ENCODE results near the gene DOK4.
"Not testable (repeated sequence)": the region's sequence is repeated elsewhere in the genome, so short reads cannot be mapped to it uniquely, and the experiment has no call there.

Gene DOK4

GRCh38 chr16:57502048-57502775 is 15.9 kb upstream of the DOK4 start:
- DNase-seq (ENCODE audit: low read depth in 2 of 2), result no peak

- no peak for DNase-seq (ENCODE audit: low read depth in 2 of 2)
These were observed 15.2 kb upstream of the DOK4 start for GRCh38 chr16:57501492-57501891.

GRCh38 chr16:57500578-57501111 is 14.4 kb upstream of the DOK4 start:
- no peak for DNase-seq (ENCODE audit: low read depth in 2 of 2)

- not testable (repeated sequence) for DNase-seq (ENCODE audit: low read depth in 2 of 2)
These were observed 13.6 kb upstream of the DOK4 start for GRCh38 chr16:57499941-57500340.

- DNase-seq (ENCODE audit: low read depth in 2 of 2), result no peak
These were observed 11.7 kb upstream of the DOK4 start for GRCh38 chr16:57498031-57498430.

- no peak for DNase-seq (ENCODE audit: low read depth in 2 of 2)
These were observed 10.8 kb upstream of the DOK4 start for GRCh38 chr16:57497121-57497520.

GRCh38 chr16:57493767-57494166 is 7.5 kb upstream of the DOK4 start:
- no peak for DNase-seq (ENCODE audit: low read depth in 2 of 2)

- no peak for DNase-seq (ENCODE audit: low read depth in 2 of 2)
These were observed 2.9 kb upstream of the DOK4 start for GRCh38 chr16:57489229-57489628.

- DNase-seq (ENCODE audit: low read depth in 2 of 2), result no peak
These were observed 853 bp upstream of the DOK4 start for GRCh38 chr16:57486858-57487834.

- no peak for DNase-seq (ENCODE audit: low read depth in 2 of 2)
These were observed 990 bp downstream of the DOK4 start for GRCh38 chr16:57485091-57485915.

- no peak for DNase-seq (ENCODE audit: low read depth in 2 of 2)
These were observed 1.7 kb downstream of the DOK4 start for GRCh38 chr16:57484515-57485005.

GRCh38 chr16:57483725-57484514 is 2.4 kb downstream of the DOK4 start:
- DNase-seq (ENCODE audit: low read depth in 2 of 2), result no peak

- DNase-seq (ENCODE audit: low read depth in 2 of 2), result no peak
These were observed 3.3 kb downstream of the DOK4 start for GRCh38 chr16:57482845-57483545.

- no peak for DNase-seq (ENCODE audit: low read depth in 2 of 2)
These were observed 4.9 kb downstream of the DOK4 start for GRCh38 chr16:57481421-57481820.

GRCh38 chr16:57480754-57481230 is 5.5 kb downstream of the DOK4 start:
- no peak for DNase-seq (ENCODE audit: low read depth in 2 of 2)

- no peak for DNase-seq (ENCODE audit: low read depth in 2 of 2)
These were observed 6.1 kb downstream of the DOK4 start for GRCh38 chr16:57479976-57480753.

GRCh38 chr16:57479205-57479975 is 6.9 kb downstream of the DOK4 start:
- DNase-seq (ENCODE audit: low read depth in 2 of 2), result no peak

All from stimulated activated CD4-positive, alpha-beta T cell treated with anti-CD3 and anti-CD28 coated beads, Interleukin-1b, Interleukin-23, amount 100 ng/mL, for 4 hours (primary cell).